CD1c-positive myeloid dendritic cell (primary cell): ENCODE measurements around the gene ARMC9.

ENCODE experiments used
- DNase-seq: peaks from one replicate; pipeline ENCODE4 v3.0.0-alpha.2; 2016; ENCODE audit errors: extremely low spot score

Gene ARMC9

GRCh38 chr2:231380991-231381847, 182.8 kb downstream of the ARMC9 start:
- DNase-seq, result no peak

- no peak for DNase-seq
Observed at GRCh38 chr2:231382116-231382515, 183.7 kb downstream of the ARMC9 start.

GRCh38 chr2:231383416-231384108, 185.1 kb downstream of the ARMC9 start:
- no peak for DNase-seq

GRCh38 chr2:231384109-231384435, 185.6 kb downstream of the ARMC9 start:
- DNase-seq, result no peak

- no peak for DNase-seq
Observed at GRCh38 chr2:231384970-231385369, 186.5 kb downstream of the ARMC9 start.

DNA sequence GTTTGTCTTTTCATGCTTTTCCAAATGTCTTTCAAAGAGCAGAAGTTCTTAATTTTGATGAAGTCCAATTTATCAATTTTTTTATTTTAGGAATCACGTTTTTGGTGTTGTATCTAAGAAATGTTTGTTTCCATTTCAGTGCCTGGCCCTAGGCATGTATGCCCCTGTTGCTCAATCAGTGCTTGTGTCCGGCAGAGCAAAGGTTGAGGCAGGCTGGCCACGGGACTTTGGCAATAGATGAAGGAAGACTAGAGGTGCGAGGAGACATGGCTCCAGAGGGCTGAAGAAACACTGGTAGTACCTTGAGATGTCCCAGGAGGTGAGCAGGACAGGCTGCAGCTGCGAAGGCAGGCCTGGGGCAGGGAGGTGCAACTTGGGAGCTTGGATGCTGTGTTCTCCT, 187.0 kb downstream of the ARMC9 start:
- no peak for DNase-seq

DNA sequence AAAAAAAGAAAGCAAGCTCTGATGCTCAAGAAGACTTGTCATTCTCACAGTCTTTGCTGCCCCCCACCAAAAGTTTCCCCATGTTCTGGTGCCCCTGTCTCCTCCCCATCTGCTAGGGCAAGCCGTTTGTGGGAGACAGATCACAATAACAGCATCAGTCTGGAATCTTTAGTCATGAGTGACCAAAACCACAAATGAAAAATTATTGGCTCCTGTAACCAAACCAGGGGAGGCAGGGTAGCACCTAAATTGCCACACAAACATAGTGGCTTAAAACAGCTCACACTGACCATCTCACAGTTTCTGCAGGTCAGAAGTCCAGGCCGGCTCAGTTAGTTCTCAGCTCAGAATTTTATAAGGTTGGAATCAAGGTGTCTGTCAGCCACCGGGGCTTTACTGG, 188.0 kb downstream of the ARMC9 start:
- DNase-seq, result no peak

DNA sequence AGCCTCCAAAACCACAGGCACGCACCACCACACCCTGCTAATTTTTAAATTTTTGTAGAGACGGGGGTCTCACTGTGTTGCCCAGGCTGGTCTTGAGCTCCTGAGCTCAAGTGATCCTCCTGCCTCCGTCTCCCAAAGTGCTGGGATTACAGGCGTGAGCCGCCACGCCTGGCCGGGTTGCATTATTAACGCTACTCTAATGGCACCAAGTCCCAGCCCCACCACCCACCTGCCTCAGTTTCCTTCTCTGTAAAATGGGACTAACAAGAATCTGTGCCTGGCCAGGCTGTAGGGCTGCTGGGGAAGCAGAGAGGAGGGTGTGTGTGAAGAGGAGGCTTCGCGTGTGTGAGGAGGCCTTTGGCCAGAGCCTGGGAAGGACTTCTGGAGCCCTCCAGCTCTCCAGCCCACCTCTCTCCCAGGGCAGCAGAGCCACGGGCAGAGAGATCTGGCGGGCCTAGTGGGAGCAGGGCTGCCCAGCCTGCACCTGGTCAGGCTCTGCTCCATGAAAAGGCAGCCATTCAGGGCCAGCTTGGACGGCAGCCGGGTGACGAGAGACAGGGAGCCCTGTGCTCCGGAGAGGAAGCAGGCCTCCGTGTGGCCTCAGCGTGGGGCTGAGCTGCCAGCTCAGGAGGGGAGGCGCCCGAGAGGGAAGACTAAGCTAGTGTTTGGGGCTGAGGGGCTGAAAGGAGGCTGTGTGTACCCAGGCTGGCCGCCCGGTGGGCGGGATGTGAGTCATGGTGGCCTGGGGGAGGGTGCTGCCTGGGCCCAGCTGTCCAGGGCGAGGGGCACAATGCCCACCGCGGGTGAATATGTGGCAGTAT, 189.7 kb downstream of the ARMC9 start:
- peak; percentile 54 for DNase-seq

- no peak for DNase-seq
Observed at GRCh38 chr2:231388725-231389346, 190.4 kb downstream of the ARMC9 start.

DNA sequence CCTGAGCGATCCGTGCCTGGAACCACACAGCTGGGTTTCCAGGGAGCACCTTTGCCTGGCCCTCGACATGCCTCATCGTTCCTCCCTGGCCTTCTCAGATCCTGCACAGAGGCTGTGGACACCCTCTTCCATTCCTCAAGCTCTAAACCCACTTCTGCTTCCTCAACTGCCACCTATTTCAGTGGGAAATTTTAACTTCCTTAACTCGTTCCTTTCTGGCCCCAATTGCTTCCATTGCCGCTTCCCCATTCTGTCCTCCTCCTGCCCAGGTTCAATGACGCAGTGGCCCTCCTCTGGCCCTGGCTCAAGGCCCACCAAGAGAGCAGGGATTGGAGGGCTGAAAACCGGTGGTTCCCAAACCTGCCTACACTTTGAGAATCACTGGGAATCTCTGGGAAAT, 192.2 kb downstream of the ARMC9 start:
- DNase-seq, result peak; percentile 70

GRCh38 chr2:231391981-231392380, 193.6 kb downstream of the ARMC9 start:
- peak; percentile 20 for DNase-seq

DNA sequence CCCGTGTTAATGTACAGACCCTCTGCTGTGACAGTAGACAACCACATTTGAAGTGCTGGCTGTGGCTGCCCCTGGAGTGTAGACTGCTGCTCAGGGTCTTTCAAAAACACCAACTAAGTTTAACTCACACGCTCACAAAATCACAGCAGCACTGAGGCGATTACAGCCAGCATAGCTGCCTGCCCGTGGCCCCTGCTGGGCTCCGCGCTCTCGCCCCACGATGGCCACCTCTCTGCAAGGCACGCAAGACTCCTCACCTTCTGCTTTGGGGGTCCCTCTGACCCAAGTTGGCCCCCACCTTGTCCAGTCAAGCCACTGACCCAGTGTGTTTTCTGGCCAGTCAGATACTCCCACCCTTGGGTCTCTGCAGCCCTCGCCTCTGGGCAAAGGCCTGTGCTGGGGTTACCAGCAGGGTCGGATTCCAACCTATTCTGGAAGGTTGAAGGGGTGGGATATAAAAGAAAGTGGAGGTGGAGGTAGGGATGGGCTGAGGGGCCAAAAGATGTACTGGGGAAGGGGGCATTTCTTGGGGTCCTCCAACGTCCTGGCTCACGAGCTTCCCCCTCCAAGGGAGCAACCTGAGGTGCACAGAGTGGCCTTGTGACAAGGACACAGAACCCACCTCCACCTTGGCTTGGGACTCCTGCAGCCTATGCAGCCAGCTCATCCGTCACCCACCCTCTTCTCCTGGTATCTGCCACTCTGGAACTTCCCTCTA, 194.2 kb downstream of the ARMC9 start:
- no peak for DNase-seq

- no peak for DNase-seq
Observed at GRCh38 chr2:231393149-231394131, 195.0 kb downstream of the ARMC9 start.

DNA sequence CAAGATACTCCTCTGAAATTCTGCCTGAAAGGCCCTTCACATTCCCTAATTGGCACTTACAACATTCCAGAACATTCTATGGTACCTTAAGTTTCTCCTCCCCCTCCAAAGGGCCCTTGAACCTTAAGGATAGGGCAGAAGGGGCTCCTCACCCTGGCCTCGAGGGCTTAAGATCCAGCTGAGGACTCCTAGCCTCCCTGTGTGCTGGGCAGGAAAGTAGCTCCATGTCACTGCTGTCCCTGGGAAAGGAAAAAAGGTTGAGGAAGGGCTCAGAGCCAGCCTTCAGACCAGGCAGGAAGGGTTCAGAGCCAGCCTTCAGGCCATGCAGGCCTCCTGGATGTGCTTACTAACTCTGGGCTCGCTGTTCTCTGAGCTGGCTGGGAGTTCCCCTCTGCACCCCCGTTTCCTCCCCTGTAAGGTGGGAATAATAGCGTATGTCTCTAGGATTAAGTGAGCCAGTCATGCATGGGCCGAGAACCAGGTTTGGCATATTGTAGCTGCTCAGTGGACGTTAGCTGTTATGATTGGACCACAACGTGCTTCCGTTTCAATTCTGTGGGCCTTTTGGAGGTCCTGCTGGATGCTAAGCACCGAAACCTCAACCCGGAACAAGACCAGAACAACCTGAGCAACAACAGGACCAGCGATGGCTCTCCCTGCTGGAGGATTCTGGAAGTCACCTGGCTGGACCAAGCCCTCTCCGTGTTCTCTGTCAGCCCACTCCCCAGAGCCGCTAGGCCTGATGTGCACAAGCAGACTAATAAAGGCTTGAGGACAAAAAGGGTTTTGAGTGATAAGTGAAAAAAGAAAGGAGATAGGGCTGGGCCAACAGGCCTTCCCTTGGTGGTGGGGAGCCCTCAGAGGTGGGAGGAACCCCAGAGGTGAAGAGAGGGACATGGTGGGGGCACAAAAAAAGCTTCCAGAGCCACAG, 196.0 kb downstream of the ARMC9 start:
- no peak for DNase-seq

- no peak for DNase-seq
Observed at GRCh38 chr2:231395188-231396057, 197.0 kb downstream of the ARMC9 start, which contains the start of gene B3GNT7. TSS of gene B3GNT7 (plus strand) at chr2:231395710. CDS start at chr2:231395804, 94 bp downstream.

- no peak for DNase-seq
Observed at GRCh38 chr2:231396058-231396821, 197.8 kb downstream of the ARMC9 start.
